Caco-2 (cell line): ENCODE data around the gene ASB4. TPM values are rescaled to one million over a fixed set of nuclear protein-coding genes. Genes with fewer than 3 reads are reported as not detected.

ENCODE experiments used
- BruUV-seq: library from RNA; stranded (reverse); fragments of 400-500 nt; replicated peaks from 2 replicates; lab custom pipeline; 2021; lab: Mats Ljungman, UMichigan
- CTCF ChIA-PET: fragments of 300-600 bp; sonication (Branson Sonifier 250); formaldehyde crosslinking; loops from one replicate; lab custom pipeline; 2022; ENCODE audit warnings: antibody characterized with exemption; lab: Charles Lee
- POLR2A ChIA-PET: fragments of 300-600 bp; sonication (Branson Sonifier 250); formaldehyde crosslinking; loops from one replicate; lab custom pipeline; 2022; ENCODE audit warnings: antibody characterized with exemption; lab: Charles Lee
- DNase-seq, 2 experiments: peaks; one replicate each; pipeline versions ENCODE4 v3.0.0 to v3.0.0-alpha.2; 2020 to 2022
- H3K27me3 ChIP-seq: replicated peaks from 2 replicates; pipeline ENCODE4 v1.6.0; 2011; ENCODE audit warnings: low read length; ENCODE audit not compliant: control insufficient read depth, insufficient read depth
- H3K36me3 ChIP-seq: 2 replicates; pipeline ENCODE4 v1.5.1; 2011; ENCODE audit warnings: low read length; ENCODE audit not compliant: control insufficient read depth, insufficient read depth
- H3K4me1 ChIP-seq: fragments of 250-450 bp; sonication (Bioruptor Pico); 2 replicates; pipeline ENCODE4 v1.5.1; 2020; ENCODE audit warnings: mild to moderate bottlenecking
- H3K4me3 ChIP-seq: 2 replicates; pipeline ENCODE4 v1.5.1; 2011; ENCODE audit warnings: low read depth, mild to moderate bottlenecking, control low read depth, low read length
- H3K9me3 ChIP-seq: fragments of 250-450 bp; sonication (Bioruptor Pico); 2 replicates; pipeline ENCODE4 v1.5.1; 2020; ENCODE audit warnings: mild to moderate bottlenecking, moderate library complexity
- H3K27ac Mint-ChIP-seq: one replicate; pipeline ENCODE4 v1.8.0; 2022; ENCODE audit warnings: mixed read lengths; ENCODE audit not compliant: unreplicated experiment
- H3K27me3 Mint-ChIP-seq: one replicate; pipeline ENCODE4 v1.8.0; 2022; ENCODE audit warnings: mixed read lengths; ENCODE audit not compliant: insufficient read depth, unreplicated experiment
- H3K36me3 Mint-ChIP-seq: one replicate; pipeline ENCODE4 v1.8.0; 2022; ENCODE audit warnings: mild to moderate bottlenecking, mixed read lengths; ENCODE audit not compliant: insufficient read depth, unreplicated experiment
- H3K4me1 Mint-ChIP-seq: one replicate; pipeline ENCODE4 v1.8.0; 2022; ENCODE audit warnings: low read depth, mixed read lengths; ENCODE audit not compliant: unreplicated experiment
- H3K4me3 Mint-ChIP-seq: one replicate; pipeline ENCODE4 v1.8.0; 2022; ENCODE audit warnings: mild to moderate bottlenecking, moderate library complexity, mixed read lengths; ENCODE audit not compliant: unreplicated experiment
- H3K9me3 Mint-ChIP-seq: one replicate; pipeline ENCODE4 v1.8.0; 2022; ENCODE audit warnings: mixed read lengths; ENCODE audit not compliant: unreplicated experiment
- intact Hi-C: fragments of 100-400 bp; cut with micrococcal nuclease; formaldehyde crosslinking; loops from one replicate; pipeline ENCODE4 v1.10.0; 2022; ENCODE audit not compliant: unreplicated experiment
- total RNA-seq: library from RNA; stranded (reverse); gene quantifications from 2 replicates; pipeline ENCODE4 v1.2.3, GENCODE V29; 2022
- TF ChIP-seq, protein P1 (sequence below), 2 experiments: fragments of 200-600 bp in 1 of 2; IDR thresholded peaks; 1 replicate in 1 of 2; 2 replicates in 1 of 2; pipeline versions ENCODE4 v1.5.1 to v1.8.0; 2011 to 2022; ENCODE audit warnings: antibody characterized with exemption in 1 of 2, control low read depth in 1 of 2, inconsistent platforms in 1 of 2, low read depth in 1 of 2, low read length in 1 of 2, mild to moderate bottlenecking in 1 of 2, moderate library complexity in 1 of 2; ENCODE audit not compliant: insufficient read depth in 1 of 2, severe bottlenecking in 1 of 2, unreplicated experiment in 1 of 2

Gene ASB4
- total RNA-seq, 1 experiment from 2014 or later, result not detected

DNA sequence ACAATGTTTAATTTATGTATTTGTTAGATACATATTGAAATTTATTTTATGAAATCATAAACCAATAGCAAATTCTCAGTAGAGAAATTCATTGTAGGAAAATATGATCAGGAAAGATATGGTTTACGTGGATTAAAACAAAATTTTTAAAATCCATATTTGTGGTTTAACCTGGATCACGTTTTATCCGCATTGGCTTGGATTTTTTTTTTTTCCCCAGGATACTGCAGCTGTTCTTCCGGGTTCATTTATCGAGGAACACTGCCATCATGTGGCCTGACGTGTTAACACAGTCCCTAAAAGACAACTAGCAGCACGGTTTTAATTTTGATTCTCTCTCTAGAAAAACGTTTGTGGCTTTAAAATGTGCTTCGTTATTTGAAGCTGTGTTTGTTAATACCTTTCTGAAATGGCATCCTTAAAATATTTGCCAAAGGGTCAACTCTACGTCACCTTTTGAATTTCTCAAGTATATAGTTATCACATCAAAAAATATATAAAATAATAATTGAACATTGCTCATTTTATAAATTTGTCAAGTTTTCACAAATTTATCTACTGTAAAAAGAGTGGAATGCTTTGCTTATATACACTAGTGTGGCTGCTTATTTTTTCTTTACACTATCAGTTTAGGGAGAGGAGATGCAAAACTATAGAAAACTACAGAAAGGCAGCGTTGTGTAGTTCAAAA, 8.7 kb upstream of the ASB4 start:
- Histone ChIP-seq H3K9me3 (no peaks in the 10 kb centered on the region), H3K4me3 (no peak overlapping the region), H3K4me1 (peaks cover 20% of the 10 kb centered on the region), H3K36me3 (no peaks in the 10 kb centered on the region), H3K27me3 (no peaks in the 10 kb centered on the region)
- no peak overlapping the region for H3K27ac Mint-ChIP-seq
- H3K27me3 Mint-ChIP-seq, result no peaks in the 10 kb centered on the region
- peaks cover 11% of the 10 kb centered on the region for H3K4me1 Mint-ChIP-seq
- DNase-seq, result peak; percentile 74
- no peak overlapping the region for H3K4me3 Mint-ChIP-seq
- TF ChIP-seq, protein P1, sequence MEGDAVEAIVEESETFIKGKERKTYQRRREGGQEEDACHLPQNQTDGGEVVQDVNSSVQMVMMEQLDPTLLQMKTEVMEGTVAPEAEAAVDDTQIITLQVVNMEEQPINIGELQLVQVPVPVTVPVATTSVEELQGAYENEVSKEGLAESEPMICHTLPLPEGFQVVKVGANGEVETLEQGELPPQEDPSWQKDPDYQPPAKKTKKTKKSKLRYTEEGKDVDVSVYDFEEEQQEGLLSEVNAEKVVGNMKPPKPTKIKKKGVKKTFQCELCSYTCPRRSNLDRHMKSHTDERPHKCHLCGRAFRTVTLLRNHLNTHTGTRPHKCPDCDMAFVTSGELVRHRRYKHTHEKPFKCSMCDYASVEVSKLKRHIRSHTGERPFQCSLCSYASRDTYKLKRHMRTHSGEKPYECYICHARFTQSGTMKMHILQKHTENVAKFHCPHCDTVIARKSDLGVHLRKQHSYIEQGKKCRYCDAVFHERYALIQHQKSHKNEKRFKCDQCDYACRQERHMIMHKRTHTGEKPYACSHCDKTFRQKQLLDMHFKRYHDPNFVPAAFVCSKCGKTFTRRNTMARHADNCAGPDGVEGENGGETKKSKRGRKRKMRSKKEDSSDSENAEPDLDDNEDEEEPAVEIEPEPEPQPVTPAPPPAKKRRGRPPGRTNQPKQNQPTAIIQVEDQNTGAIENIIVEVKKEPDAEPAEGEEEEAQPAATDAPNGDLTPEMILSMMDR (IDR thresholded peaks at IDR 0.05; ENCODE audit: insufficient read depth in 1 of 2, low read depth in 1 of 2, low read length in 1 of 2, severe bottlenecking in 1 of 2, unreplicated experiment in 1 of 2), result peak; percentile 71 to 82
- no peaks in the 10 kb centered on the region for H3K9me3 Mint-ChIP-seq
- ChIA-PET POLR2A (no interaction called here), CTCF (interaction anchor here (0.5 to 4.6 kb wide), 11 partner anchors 34 to 821 kb away, joined by 3 to 70 read pairs (median 6); partner anchors contain the start of genes PON3 and SGCE)
- intact Hi-C loops, result loop anchor here (1.0 to 10.0 kb wide), 8 partner anchors 56 to 1182 kb away; partner anchors contain the start of gene SGCE
- H3K36me3 Mint-ChIP-seq, result no peaks in the 10 kb centered on the region
- no TSS peak for BruUV-seq

DNA sequence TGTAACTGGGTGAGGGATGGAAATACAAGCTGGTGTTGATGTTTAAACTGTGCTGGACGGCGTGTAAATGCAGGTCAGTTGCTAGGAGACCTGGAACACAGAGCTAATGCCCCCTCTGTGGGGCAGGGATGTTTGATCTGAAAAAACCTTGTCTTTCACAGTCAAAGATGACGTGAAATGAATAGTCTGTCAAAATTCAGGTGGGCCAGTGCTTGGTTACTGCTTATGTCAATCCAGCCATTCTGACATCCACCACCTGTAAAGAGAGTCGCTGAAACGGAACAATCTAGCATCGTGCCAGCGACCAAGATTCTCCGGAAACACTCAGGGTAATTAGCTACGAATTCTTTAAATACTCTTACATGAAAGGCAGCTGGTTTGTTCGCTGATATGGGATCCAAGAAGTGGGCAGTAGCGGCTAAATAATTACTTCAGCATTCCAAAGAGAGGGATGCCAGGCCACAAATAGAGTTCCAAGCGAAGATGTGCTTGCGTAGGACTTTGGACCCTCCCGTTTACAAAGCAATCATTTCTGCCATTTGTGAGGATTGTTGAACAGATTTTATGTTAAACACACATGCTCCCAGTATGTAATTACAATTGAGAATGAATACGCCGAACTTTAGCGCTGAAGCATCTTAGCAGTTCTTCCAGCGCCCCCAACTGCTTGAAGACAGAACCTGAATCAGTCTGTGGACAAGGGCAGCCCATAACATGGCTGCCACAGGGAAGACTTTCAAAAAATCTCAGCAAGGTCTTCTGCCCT, 7.3 kb upstream of the ASB4 start:
- no peaks in the 10 kb centered on the region for H3K27me3 ChIP-seq
- ChIA-PET CTCF (interaction anchor here (0.6 to 4.6 kb wide), 10 partner anchors 8 to 232 kb away, joined by 3 to 70 read pairs (median 3); partner anchors contain the start of gene PON3), POLR2A (interaction anchor here (1.1 kb wide), 1 partner anchor 44 kb away, joined by 9 read pairs; the partner anchor contains the start of gene PON2)
- no peaks in the 10 kb centered on the region for H3K9me3 ChIP-seq
- no peaks in the 10 kb centered on the region for H3K9me3 Mint-ChIP-seq
- no peaks in the 10 kb centered on the region for H3K36me3 Mint-ChIP-seq
- TF ChIP-seq, protein P1 (IDR thresholded peaks at IDR 0.05; ENCODE audit: insufficient read depth in 1 of 2, low read depth in 1 of 2, low read length in 1 of 2, severe bottlenecking in 1 of 2, unreplicated experiment in 1 of 2), result peak; percentile 61 to 67
- H3K27me3 Mint-ChIP-seq, result no peaks in the 10 kb centered on the region
- DNase-seq, result peak; percentile 72 to 76
- H3K4me1 Mint-ChIP-seq, result peaks cover 11% of the 10 kb centered on the region
- H3K36me3 ChIP-seq, result no peaks in the 10 kb centered on the region
- peaks cover 20% of the 10 kb centered on the region for H3K4me1 ChIP-seq
- peak overlapping the region; percentile 87 for H3K27ac Mint-ChIP-seq
- BruUV-seq, result no TSS peak
- peak overlapping the region; percentile 31 for H3K4me3 ChIP-seq
- H3K4me3 Mint-ChIP-seq, result peak overlapping the region; percentile 68
- intact Hi-C loops, result loop anchor here (1.0 to 10.0 kb wide), 12 partner anchors 43 to 1184 kb away; partner anchors contain the start of genes PON2, PON3 and SGCE

DNA sequence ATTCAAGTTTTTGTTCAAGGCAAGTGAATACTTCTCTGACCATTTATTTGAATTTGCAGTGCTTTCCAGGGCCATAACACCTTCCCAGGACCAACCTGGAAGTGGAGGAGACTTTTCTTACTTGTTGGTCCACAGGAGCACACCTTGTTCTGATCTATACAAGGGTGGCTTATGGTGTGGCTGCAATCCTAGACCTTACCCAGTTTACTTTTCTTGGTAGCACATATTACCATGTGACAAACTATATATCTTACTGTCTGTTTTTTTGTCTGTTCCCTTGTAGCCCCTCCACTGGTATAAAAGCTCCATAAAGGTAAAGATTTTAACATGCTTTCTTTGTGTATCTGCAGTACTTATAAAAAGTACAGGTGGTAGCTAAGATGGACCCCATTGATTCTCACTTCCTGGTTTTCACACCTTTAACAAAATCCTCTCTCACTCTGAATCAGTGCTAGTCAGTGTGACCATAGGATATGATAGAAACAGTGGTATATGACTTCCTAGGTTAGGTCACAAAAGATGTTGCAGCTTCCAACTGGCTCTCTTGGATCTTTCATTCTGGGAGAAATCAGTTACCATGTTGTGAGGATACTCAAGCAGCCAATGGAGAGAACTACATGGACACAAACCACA, 5.6 kb upstream of the ASB4 start:
- no peak for DNase-seq
- H3K4me3 Mint-ChIP-seq, result no peak overlapping the region
- BruUV-seq, result no TSS peak
- H3K36me3 ChIP-seq, result no peaks in the 10 kb centered on the region
- H3K4me1 Mint-ChIP-seq, result peaks cover 11% of the 10 kb centered on the region
- CTCF ChIA-PET, result interaction anchor here (1.0 to 4.6 kb wide), 2 partner anchors 83 to 234 kb away, joined by 3 to 70 read pairs; partner anchors contain the start of gene PON3
- intact Hi-C loops, result loop anchor here (5.0 to 10.0 kb wide), 6 partner anchors 233 to 1185 kb away; partner anchors contain the start of gene SGCE
- no peaks in the 10 kb centered on the region for H3K9me3 ChIP-seq
- TF ChIP-seq, protein P1 (IDR thresholded peaks at IDR 0.05; ENCODE audit: insufficient read depth in 1 of 2, low read depth in 1 of 2, low read length in 1 of 2, severe bottlenecking in 1 of 2, unreplicated experiment in 1 of 2), result no peak
- H3K4me3 ChIP-seq, result no peak overlapping the region
- H3K27me3 ChIP-seq, result no peaks in the 10 kb centered on the region
- H3K4me1 ChIP-seq, result peaks cover 20% of the 10 kb centered on the region
- H3K9me3 Mint-ChIP-seq, result no peaks in the 10 kb centered on the region
- H3K27me3 Mint-ChIP-seq, result no peaks in the 10 kb centered on the region
- no peaks in the 10 kb centered on the region for H3K36me3 Mint-ChIP-seq
- POLR2A ChIA-PET, result no interaction called here
- no peak overlapping the region for H3K27ac Mint-ChIP-seq
